Activated naive CD8-positive, alpha-beta T cell treated with anti-CD3 and anti-CD28 coated beads, Interleukin-2, amount 10 ng/mL, durations not matched to agents 7 days and 5 days (primary cell): ENCODE data around the gene NPL. TPM values are rescaled to one million over a fixed set of nuclear protein-coding genes. Genes with fewer than 3 reads are reported as not detected.

Source experiments
- ATAC-seq: fragments of 150-1000 bp; cut with Tn5 transposase; one replicate; pipeline ENCODE4 v1.10.0; 2021; ENCODE audit warnings: low read depth, moderate library complexity
- POLR2A ChIA-PET: fragments of 350-600 bp; sonication (Branson Sonifier 250); formaldehyde crosslinking; loops from one replicate; lab custom pipeline; 2021; ENCODE audit warnings: antibody characterized with exemption; lab: Charles Lee
- DNase-seq: peaks from one replicate; pipeline ENCODE4 v3.0.0; 2021
- H3K27ac Mint-ChIP-seq: one replicate; pipeline ENCODE4 v1.8.0; 2022; ENCODE audit warnings: mild to moderate bottlenecking, mixed read lengths
- H3K27me3 Mint-ChIP-seq: one replicate; pipeline ENCODE4 v1.8.0; 2022; ENCODE audit warnings: mild to moderate bottlenecking, moderate library complexity, mixed read lengths
- H3K36me3 Mint-ChIP-seq: one replicate; pipeline ENCODE4 v1.8.0; 2021; ENCODE audit warnings: mild to moderate bottlenecking, mixed read lengths
- H3K4me1 Mint-ChIP-seq: one replicate; pipeline ENCODE4 v1.8.0; 2021; ENCODE audit warnings: mixed read lengths
- H3K4me3 Mint-ChIP-seq: one replicate; pipeline ENCODE4 v1.8.0; 2022; ENCODE audit warnings: mild to moderate bottlenecking, moderate library complexity, mixed read lengths
- H3K9me3 Mint-ChIP-seq: one replicate; pipeline ENCODE4 v1.8.0; 2021; ENCODE audit warnings: mixed read lengths
- total RNA-seq, 2 experiments: library from RNA; stranded (reverse); gene quantifications; one replicate each; pipeline ENCODE4 v1.2.3, GENCODE V29; 2021

The NPL gene
- total RNA-seq, 2 experiments from 2014 or later: 5.6 to 6.2 TPM

- H3K9me3 Mint-ChIP-seq: no peaks in the 10 kb centered on the region
- peaks cover 4% of the 10 kb centered on the region for H3K36me3 Mint-ChIP-seq
- no peaks in the 10 kb centered on the region for H3K27me3 Mint-ChIP-seq
- no peaks in the 10 kb centered on the region for H3K4me1 Mint-ChIP-seq
- POLR2A ChIA-PET: no interaction called here
- H3K27ac Mint-ChIP-seq: no peak overlapping the region
- DNase-seq (no peak), ATAC-seq (no peak)
- H3K4me3 Mint-ChIP-seq: no peak overlapping the region
Observed at GRCh38 chr1:182811975-182812722, 22.6 kb downstream of the NPL start.

- no peaks in the 10 kb centered on the region for H3K4me1 Mint-ChIP-seq
- POLR2A ChIA-PET: no interaction called here
- no peak overlapping the region for H3K27ac Mint-ChIP-seq
- no peak overlapping the region for H3K4me3 Mint-ChIP-seq
- H3K36me3 Mint-ChIP-seq: peaks cover 9% of the 10 kb centered on the region
- no peak for ATAC-seq
- DNase-seq: no peak
- no peaks in the 10 kb centered on the region for H3K9me3 Mint-ChIP-seq
- H3K27me3 Mint-ChIP-seq: no peaks in the 10 kb centered on the region
Observed at GRCh38 chr1:182816863-182817262, 27.3 kb downstream of the NPL start.

DNA sequence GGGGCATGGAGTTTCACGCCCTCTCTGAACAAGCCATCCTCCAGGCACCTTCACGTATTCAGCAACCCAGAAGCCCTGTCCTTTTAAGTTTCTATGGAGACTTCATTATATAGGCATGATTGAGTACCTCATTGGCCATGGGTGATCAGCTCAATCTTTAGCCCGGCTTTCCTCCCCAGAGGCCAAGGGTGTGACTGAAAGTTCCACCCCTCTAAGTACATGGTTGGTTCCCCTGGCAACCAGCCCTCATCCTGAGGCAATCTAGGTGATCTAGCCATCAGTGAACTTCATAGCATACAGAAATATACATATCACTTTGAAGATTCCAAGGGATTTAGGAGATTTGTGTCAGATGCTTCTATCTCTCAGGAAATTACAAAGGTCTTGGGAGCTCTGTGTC, 28.2 kb downstream of the NPL start:
- Mint-ChIP-seq H3K36me3 (peaks cover 12% of the 10 kb centered on the region), H3K4me3 (no peak overlapping the region), H3K27me3 (no peaks in the 10 kb centered on the region), H3K9me3 (no peaks in the 10 kb centered on the region), H3K27ac (no peak overlapping the region), H3K4me1 (no peaks in the 10 kb centered on the region)
- POLR2A ChIA-PET: no interaction called here
- DNase-seq (no peak), ATAC-seq (no peak)

DNA sequence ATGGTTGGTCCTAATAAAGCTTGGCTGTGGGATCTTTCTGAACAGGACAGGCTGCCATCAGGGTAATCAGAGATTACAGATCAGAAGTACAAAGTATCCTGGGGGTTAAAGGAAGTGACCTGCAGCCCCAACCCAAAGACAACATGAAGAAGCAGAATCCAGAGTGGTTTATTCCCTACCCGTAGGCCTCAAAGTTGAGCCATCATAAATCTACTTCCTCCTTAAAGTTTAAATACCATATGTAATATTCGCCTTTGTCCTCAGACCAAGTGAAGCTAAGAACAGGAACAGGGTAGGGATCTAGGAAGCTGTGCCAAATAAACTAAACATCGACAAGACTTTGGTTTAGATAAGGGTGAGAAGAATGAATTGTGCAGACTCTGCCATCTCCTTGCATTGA, 33.6 kb downstream of the NPL start:
- no peaks in the 10 kb centered on the region for H3K9me3 Mint-ChIP-seq
- ATAC-seq: no peak
- no peaks in the 10 kb centered on the region for H3K4me1 Mint-ChIP-seq
- H3K36me3 Mint-ChIP-seq: peaks cover 6% of the 10 kb centered on the region
- H3K27me3 Mint-ChIP-seq: no peaks in the 10 kb centered on the region
- no peak for DNase-seq
- POLR2A ChIA-PET: no interaction called here
- H3K4me3 Mint-ChIP-seq: no peak overlapping the region
- no peak overlapping the region for H3K27ac Mint-ChIP-seq

DNA sequence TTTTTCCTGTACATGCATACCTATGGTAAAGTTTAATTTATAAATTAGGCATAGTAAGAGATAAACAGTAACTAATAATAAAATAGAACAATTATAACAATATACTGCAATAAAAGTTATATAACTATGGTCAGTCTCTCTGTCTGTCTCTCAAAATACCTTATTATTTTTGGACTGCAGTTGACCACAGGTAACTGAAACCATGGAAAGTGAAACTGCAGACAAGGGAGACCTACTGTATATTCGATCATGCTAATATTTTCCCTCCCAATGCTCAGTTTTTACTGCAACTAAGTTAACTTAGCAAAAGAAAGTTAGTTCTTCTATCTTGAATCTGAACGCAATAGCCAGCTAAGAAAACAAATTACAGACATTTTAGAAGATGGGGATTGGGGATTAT, 37.3 kb downstream of the NPL start:
- Mint-ChIP-seq H3K27me3 (no peaks in the 10 kb centered on the region), H3K36me3 (peaks cover 3% of the 10 kb centered on the region), H3K9me3 (no peaks in the 10 kb centered on the region), H3K4me1 (peaks cover 8% of the 10 kb centered on the region), H3K27ac (no peak overlapping the region), H3K4me3 (no peak overlapping the region)
- no peak for ATAC-seq
- no peak for DNase-seq
- POLR2A ChIA-PET: no interaction called here

DNA sequence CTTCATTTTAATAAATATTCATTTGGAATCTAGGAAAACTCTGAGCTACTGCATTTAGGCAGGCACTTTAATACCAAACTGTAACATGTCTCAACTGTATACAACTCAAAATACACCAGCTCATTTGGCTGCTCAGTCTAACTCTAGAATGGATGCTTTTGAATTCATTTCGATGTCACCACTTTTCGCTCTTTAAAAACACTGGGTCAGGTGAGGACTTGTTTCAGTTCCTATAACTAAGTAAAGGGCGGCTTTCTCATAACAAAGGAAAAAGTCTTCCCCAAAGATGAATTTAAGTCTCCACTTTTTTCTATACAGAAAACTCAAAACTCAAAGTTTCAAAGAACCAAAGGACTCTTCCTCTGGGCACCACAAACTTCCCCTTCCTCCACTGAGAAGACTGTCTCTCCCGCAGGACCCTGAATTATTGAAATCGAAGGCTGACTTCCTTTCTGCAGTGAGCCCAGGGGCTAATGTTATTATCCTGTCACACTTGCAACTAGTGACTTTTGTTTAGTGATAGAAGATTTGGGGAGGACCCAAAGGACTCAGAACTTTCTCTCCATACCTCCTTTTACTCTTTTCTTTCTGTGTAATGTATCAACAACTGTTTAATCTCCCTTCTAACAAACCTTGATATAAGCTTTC, 39.8 kb downstream of the NPL start:
- H3K9me3 Mint-ChIP-seq: no peaks in the 10 kb centered on the region
- H3K4me1 Mint-ChIP-seq: peaks cover 8% of the 10 kb centered on the region
- POLR2A ChIA-PET: interaction anchor here (0.6 to 1.7 kb wide), 2 partner anchors 9 to 10 kb away, joined by 5 to 6 read pairs; no protein-coding TSS in a partner anchor

GRCh38 chr1:182833271-182833670, 43.7 kb downstream of the NPL start:
- Mint-ChIP-seq H3K9me3 (no peaks in the 10 kb centered on the region), H3K27ac (no peak overlapping the region), H3K36me3 (no peaks in the 10 kb centered on the region), H3K27me3 (peaks cover 3% of the 10 kb centered on the region), H3K4me3 (no peak overlapping the region), H3K4me1 (peaks cover 8% of the 10 kb centered on the region)
- no peak for DNase-seq
- POLR2A ChIA-PET: no interaction called here
- no peak for ATAC-seq

More for the DNA sequence above, 39.8 kb downstream of the NPL start:
- no peak for ATAC-seq
- Mint-ChIP-seq H3K4me3 (no peak overlapping the region), H3K36me3 (no peaks in the 10 kb centered on the region), H3K27ac (no peak overlapping the region), H3K27me3 (peaks cover 2% of the 10 kb centered on the region)
- DNase-seq: no peak

- Mint-ChIP-seq H3K4me1 (peaks cover 14% of the 10 kb centered on the region), H3K27me3 (peaks cover 3% of the 10 kb centered on the region), H3K9me3 (no peaks in the 10 kb centered on the region), H3K27ac (no peak overlapping the region), H3K36me3 (peaks cover 2% of the 10 kb centered on the region), H3K4me3 (no peak overlapping the region)
- POLR2A ChIA-PET: no interaction called here
- DNase-seq: no peak
- ATAC-seq: no peak
Observed at GRCh38 chr1:182834326-182834725, 44.8 kb downstream of the NPL start.

DNA sequence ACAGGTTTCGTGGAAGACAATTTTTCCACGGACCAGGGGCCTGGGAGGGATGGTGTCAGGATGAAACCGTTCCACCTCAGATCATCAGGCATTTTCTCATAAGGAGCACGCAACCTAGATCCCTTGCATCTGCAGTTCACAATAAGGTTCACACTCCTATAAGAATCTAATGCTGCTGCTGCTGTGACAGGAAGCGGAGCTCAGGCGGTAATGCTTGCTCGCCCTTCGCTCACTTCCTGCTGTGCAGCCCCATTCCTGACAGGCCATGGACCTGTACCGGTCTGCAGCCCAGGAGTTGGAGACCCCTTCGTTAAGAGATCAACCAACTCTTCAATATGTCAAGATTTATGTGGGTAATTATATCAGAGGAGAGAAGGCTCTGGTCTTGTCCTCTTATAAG, 46.2 kb downstream of the NPL start:
- POLR2A ChIA-PET: interaction anchor here (1.0 kb wide), 1 partner anchor 39 kb away, joined by 3 read pairs; no protein-coding TSS in a partner anchor
- no peak overlapping the region for H3K4me3 Mint-ChIP-seq
- peaks cover 15% of the 10 kb centered on the region for H3K4me1 Mint-ChIP-seq
- no peaks in the 10 kb centered on the region for H3K9me3 Mint-ChIP-seq
- no peak overlapping the region for H3K27ac Mint-ChIP-seq
- no peak for DNase-seq
- peaks cover 3% of the 10 kb centered on the region for H3K27me3 Mint-ChIP-seq
- H3K36me3 Mint-ChIP-seq: peaks cover 12% of the 10 kb centered on the region
- ATAC-seq: no peak

- Mint-ChIP-seq H3K4me3 (peak within 1 kb of the TSS; percentile 100), H3K27ac (peak within 1 kb of the TSS; percentile 98), H3K4me1 (peaks cover 37% of the 10 kb centered on the region), H3K9me3 (no peaks in the 10 kb centered on the region), H3K27me3 (peaks cover under 1% of the 10 kb centered on the region), H3K36me3 (peaks cover 25% of the 10 kb centered on the region)
- ATAC-seq (peak; percentile 87), DNase-seq (peak; percentile 99)
- POLR2A ChIA-PET: interaction anchor here (0.6 to 1.7 kb wide), 9 partner anchors 10 to 796 kb away, joined by 3 to 6 read pairs (median 3); partner anchors contain the start of genes ARPC5 and RNASEL
Observed at GRCh38 chr1:182839209-182840066, 49.9 kb downstream of the NPL start, which contains the start of gene DHX9. TSS of gene DHX9 (plus strand) at chr1:182839347. CDS start at chr1:182842567, 3,220 bp downstream.

DNA sequence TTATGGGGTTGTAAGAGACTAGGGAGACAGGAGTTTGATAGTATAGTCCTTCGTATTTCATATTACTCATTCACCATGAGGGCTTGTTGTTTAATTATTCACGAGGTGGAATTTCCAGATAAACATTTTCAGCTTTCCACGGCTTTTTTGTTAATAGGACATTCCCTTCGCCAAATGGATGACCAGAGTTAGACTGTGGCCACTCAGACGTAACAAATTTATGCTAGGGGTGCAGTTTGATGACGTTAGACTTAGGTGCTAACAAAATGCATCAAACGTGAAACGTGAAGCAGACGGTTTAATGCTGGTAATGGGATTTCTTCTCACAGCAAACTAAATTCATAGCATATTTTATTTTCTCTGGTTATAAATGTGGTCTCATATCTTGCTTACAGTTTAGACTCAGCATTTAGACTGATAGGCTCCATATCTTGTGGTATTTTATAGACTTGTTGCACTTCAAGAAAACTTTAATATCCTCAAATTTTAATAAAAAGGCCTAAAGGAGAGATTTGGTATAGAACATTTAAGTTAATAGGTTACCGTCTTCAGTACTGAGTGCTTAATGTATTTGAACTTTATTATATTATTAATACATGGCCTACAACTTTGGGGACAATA, 51.9 kb downstream of the NPL start:
- Mint-ChIP-seq H3K4me1 (peaks cover 44% of the 10 kb centered on the region), H3K9me3 (no peaks in the 10 kb centered on the region), H3K27ac (peak overlapping the region; percentile 98), H3K36me3 (peaks cover 33% of the 10 kb centered on the region), H3K27me3 (no peaks in the 10 kb centered on the region), H3K4me3 (peak overlapping the region; percentile 100)
- DNase-seq: no peak
- POLR2A ChIA-PET: no interaction called here
- no peak for ATAC-seq

DNA sequence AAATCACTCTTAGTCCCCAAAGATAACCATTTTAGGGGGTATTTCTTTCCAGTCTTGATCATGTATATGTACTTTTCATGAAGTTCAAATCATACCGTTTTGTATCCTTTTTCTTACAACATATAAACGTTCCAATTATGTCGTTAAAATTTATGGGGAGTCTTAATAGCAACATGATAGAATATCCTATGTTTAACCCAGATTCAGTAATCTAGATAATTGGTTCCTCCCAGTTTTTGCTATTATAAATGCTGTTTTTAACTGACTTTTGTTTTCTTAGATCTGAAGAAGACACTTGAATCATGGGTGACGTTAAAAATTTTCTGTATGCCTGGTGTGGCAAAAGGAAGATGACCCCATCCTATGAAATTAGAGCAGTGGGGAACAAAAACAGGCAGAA, 52.7 kb downstream of the NPL start:
- DNase-seq: no peak
- Mint-ChIP-seq H3K27ac (peak overlapping the region; percentile 60), H3K27me3 (no peaks in the 10 kb centered on the region), H3K4me1 (peaks cover 50% of the 10 kb centered on the region), H3K36me3 (peaks cover 34% of the 10 kb centered on the region), H3K9me3 (no peaks in the 10 kb centered on the region), H3K4me3 (peak overlapping the region; percentile 100)
- POLR2A ChIA-PET: no interaction called here
- ATAC-seq: no peak

DNA sequence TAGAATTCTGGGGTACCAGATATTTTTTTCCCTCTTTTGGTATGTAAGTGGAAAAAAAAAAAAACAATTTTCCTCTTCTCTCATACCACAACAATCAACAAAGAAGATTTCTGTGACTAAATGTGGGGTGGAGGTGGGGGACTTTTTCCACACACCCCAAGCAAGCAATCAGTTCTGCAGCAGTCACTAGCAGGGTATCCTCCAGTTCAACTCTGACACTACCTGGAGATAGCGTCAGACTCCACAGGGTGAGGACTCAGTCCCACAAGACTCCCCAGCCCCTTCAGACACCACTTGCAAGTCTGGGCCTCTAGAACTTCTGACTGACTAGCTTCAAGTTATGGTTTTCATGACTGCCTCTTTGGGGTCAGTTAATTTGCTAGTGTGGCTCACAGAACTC, 55.8 kb downstream of the NPL start:
- H3K4me3 Mint-ChIP-seq: no peak overlapping the region
- no peaks in the 10 kb centered on the region for H3K27me3 Mint-ChIP-seq
- no peak overlapping the region for H3K27ac Mint-ChIP-seq
- no peaks in the 10 kb centered on the region for H3K9me3 Mint-ChIP-seq
- peak; percentile 68 for ATAC-seq
- POLR2A ChIA-PET: no interaction called here
- no peak for DNase-seq
- peaks cover 57% of the 10 kb centered on the region for H3K4me1 Mint-ChIP-seq
- H3K36me3 Mint-ChIP-seq: peaks cover 35% of the 10 kb centered on the region
